ENCODE data around the gene SF1.
"Not testable (repeated sequence)": the region's sequence is repeated elsewhere in the genome, so short reads cannot be mapped to it uniquely, and the experiment has no call there.

DNA sequence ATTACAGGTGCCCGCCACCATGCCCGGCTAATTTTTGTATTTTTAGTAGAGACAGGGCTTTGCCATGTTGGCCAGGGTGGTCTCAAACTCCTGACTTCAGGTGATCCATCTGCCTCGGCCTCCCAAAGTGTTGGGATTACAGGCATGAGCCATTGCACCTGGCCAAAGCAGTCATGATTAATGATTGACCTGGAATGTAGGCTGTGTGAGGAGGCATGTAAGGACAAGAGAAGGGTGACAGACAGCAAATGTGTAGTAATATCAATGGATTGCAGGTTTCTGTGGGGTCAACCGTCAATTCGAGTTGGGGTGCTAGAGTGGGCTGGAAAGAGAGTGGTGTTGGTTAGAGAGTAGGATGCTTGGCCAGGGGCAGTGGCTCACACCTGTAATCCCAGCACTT is 37.1 kb upstream of the SF1 start:
- TF ChIP-seq, protein P1, sequence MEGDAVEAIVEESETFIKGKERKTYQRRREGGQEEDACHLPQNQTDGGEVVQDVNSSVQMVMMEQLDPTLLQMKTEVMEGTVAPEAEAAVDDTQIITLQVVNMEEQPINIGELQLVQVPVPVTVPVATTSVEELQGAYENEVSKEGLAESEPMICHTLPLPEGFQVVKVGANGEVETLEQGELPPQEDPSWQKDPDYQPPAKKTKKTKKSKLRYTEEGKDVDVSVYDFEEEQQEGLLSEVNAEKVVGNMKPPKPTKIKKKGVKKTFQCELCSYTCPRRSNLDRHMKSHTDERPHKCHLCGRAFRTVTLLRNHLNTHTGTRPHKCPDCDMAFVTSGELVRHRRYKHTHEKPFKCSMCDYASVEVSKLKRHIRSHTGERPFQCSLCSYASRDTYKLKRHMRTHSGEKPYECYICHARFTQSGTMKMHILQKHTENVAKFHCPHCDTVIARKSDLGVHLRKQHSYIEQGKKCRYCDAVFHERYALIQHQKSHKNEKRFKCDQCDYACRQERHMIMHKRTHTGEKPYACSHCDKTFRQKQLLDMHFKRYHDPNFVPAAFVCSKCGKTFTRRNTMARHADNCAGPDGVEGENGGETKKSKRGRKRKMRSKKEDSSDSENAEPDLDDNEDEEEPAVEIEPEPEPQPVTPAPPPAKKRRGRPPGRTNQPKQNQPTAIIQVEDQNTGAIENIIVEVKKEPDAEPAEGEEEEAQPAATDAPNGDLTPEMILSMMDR (IDR thresholded peaks at IDR 0.05; ENCODE audit: extremely low read depth in 1 of 2, insufficient read depth in 1 of 2, low read depth in 1 of 2, low read length in 2 of 2): not testable (repeated sequence)
- not testable (repeated sequence) for TF ChIP-seq EZH2 (IDR thresholded peaks at IDR 0.05; ENCODE audit: borderline replicate concordance, low read depth, low read length, severe bottlenecking); POLR2A (IDR thresholded peaks at IDR 0.05; ENCODE audit: low read depth, low read length); JUN (IDR thresholded peaks at IDR 0.05; ENCODE audit: borderline replicate concordance, insufficient read depth, insufficient read length, low read depth); MYC (IDR thresholded peaks at IDR 0.05; ENCODE audit: low read depth, low read length); FOS (IDR thresholded peaks at IDR 0.05; ENCODE audit: borderline replicate concordance, insufficient read depth, low read length); POLR2AphosphoS5 (IDR thresholded peaks at IDR 0.05; ENCODE audit: insufficient read depth, low read depth, low read length); GATA2 (IDR thresholded peaks at IDR 0.05; ENCODE audit: insufficient read depth, insufficient read length, low read depth, low read length)
- TF ChIP-seq, protein P2, sequence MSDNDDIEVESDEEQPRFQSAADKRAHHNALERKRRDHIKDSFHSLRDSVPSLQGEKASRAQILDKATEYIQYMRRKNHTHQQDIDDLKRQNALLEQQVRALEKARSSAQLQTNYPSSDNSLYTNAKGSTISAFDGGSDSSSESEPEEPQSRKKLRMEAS (IDR thresholded peaks at IDR 0.05; ENCODE audit: insufficient read depth, insufficient read length): not testable (repeated sequence)

All from endothelial cell of umbilical vein (primary cell).